Activated naive CD4-positive, alpha-beta T cell treated with anti-CD3 and anti-CD28 coated beads, Interleukin-2, amount 50 U/mL, for 72 hours (primary cell): ENCODE results near the gene TPRG1L. TPM values are rescaled to one million over a fixed set of nuclear protein-coding genes. Genes with fewer than 3 reads are reported as not detected.

Experiments used
- ATAC-seq, 2 donors: fragments of 150-1000 bp; cut with Tn5 transposase; 2 replicates each; pipeline ENCODE4 v1.10.0; 2021; ENCODE audit warnings: mild to moderate bottlenecking in 2 of 2, moderate library complexity in 2 of 2
- DNase-seq, 2 donors: peaks; one replicate each; pipeline ENCODE4 v3.0.0; 2021 to 2022; ENCODE audit warnings: low spot score in 2 of 2
- H3K27ac Mint-ChIP-seq, 2 donors: one replicate each; pipeline ENCODE4 v1.8.0; 2022; ENCODE audit warnings: mild to moderate bottlenecking in 2 of 2, mixed read lengths in 2 of 2
- H3K36me3 Mint-ChIP-seq, 2 donors: one replicate each; pipeline ENCODE4 v1.8.0; 2022; ENCODE audit warnings: mixed read lengths in 2 of 2
- H3K9me3 Mint-ChIP-seq, 2 donors: one replicate each; pipeline ENCODE4 v1.8.0; 2022; ENCODE audit warnings: mixed read lengths in 2 of 2
- total RNA-seq, 2 donors: library from RNA; stranded (reverse); gene quantifications; one replicate each; pipeline ENCODE4 v1.2.3, GENCODE V29; 2022

Gene TPRG1L
- total RNA-seq, 2 donors from 2014 or later: 6.0 to 10.0 TPM

- no peak overlapping the region for H3K27ac Mint-ChIP-seq
- H3K36me3 Mint-ChIP-seq: no peaks in the 10 kb centered on the region
- H3K9me3 Mint-ChIP-seq: no peaks in the 10 kb centered on the region
- no peak for DNase-seq
- ATAC-seq: no peak
These were observed 34.3 kb downstream of the TPRG1L start for GRCh38 chr1:3659093-3659492.

GRCh38 chr1:3660704-3661103 lies 35.9 kb downstream of the TPRG1L start:
- Mint-ChIP-seq H3K27ac (no peak overlapping the region), H3K36me3 (no peaks in the 10 kb centered on the region), H3K9me3 (no peaks in the 10 kb centered on the region)
- ATAC-seq (peak in 1 of 2 donors; percentile 28), DNase-seq (no peak)

- DNase-seq (no peak), ATAC-seq (no peak)
- Mint-ChIP-seq H3K36me3 (no peaks in the 10 kb centered on the region), H3K27ac (no peak overlapping the region), H3K9me3 (no peaks in the 10 kb centered on the region)
These were observed 36.8 kb downstream of the TPRG1L start for GRCh38 chr1:3661631-3662030.

- Mint-ChIP-seq H3K9me3 (no peaks in the 10 kb centered on the region), H3K36me3 (no peaks in the 10 kb centered on the region), H3K27ac (no peak overlapping the region)
- ATAC-seq (no peak), DNase-seq (no peak)
These were observed 37.4 kb downstream of the TPRG1L start for GRCh38 chr1:3662080-3662671.

GRCh38 chr1:3663999-3664699 lies 39.3 kb downstream of the TPRG1L start:
- Mint-ChIP-seq H3K36me3 (no peaks in the 10 kb centered on the region), H3K27ac (no peak overlapping the region), H3K9me3 (no peaks in the 10 kb centered on the region)
- ATAC-seq (no peak), DNase-seq (no peak)

- Mint-ChIP-seq H3K36me3 (no peaks in the 10 kb centered on the region), H3K9me3 (no peaks in the 10 kb centered on the region), H3K27ac (no peak overlapping the region)
- no peak for DNase-seq
- ATAC-seq: no peak
These were observed 40.0 kb downstream of the TPRG1L start for GRCh38 chr1:3664700-3665375.

- Mint-ChIP-seq H3K9me3 (no peaks in the 10 kb centered on the region), H3K36me3 (no peaks in the 10 kb centered on the region), H3K27ac (no peak overlapping the region)
- ATAC-seq (no peak), DNase-seq (no peak)
These were observed 43.3 kb downstream of the TPRG1L start for GRCh38 chr1:3668148-3668547.

GRCh38 chr1:3668585-3669300 lies 43.9 kb downstream of the TPRG1L start:
- no peak for DNase-seq
- Mint-ChIP-seq H3K27ac (no peak overlapping the region), H3K36me3 (no peaks in the 10 kb centered on the region), H3K9me3 (no peaks in the 10 kb centered on the region)
- ATAC-seq: no peak

GRCh38 chr1:3669421-3669821 lies 44.6 kb downstream of the TPRG1L start:
- DNase-seq (no peak), ATAC-seq (no peak)
- Mint-ChIP-seq H3K36me3 (no peaks in the 10 kb centered on the region), H3K9me3 (no peaks in the 10 kb centered on the region), H3K27ac (no peak overlapping the region)

GRCh38 chr1:3669971-3670431 lies 45.2 kb downstream of the TPRG1L start:
- no peaks in the 10 kb centered on the region for H3K9me3 Mint-ChIP-seq
- H3K36me3 Mint-ChIP-seq: no peaks in the 10 kb centered on the region
- ATAC-seq (no peak), DNase-seq (no peak)
- no peak overlapping the region for H3K27ac Mint-ChIP-seq

GRCh38 chr1:3670823-3671265 lies 46.0 kb downstream of the TPRG1L start:
- Mint-ChIP-seq H3K9me3 (no peaks in the 10 kb centered on the region), H3K27ac (no peak overlapping the region)
- DNase-seq: no peak

GRCh38 chr1:3671371-3672180 lies 46.8 kb downstream of the TPRG1L start:
- no peak for ATAC-seq
- Mint-ChIP-seq H3K36me3 (no peaks in the 10 kb centered on the region), H3K9me3 (no peaks in the 10 kb centered on the region)

More at GRCh38 chr1:3670823-3671265, 46.0 kb downstream of the TPRG1L start:
- ATAC-seq: no peak
- no peaks in the 10 kb centered on the region for H3K36me3 Mint-ChIP-seq

GRCh38 chr1:3672231-3672970 lies 47.6 kb downstream of the TPRG1L start:
- ATAC-seq (no peak), DNase-seq (no peak)
- Mint-ChIP-seq H3K27ac (no peak overlapping the region), H3K36me3 (no peaks in the 10 kb centered on the region), H3K9me3 (no peaks in the 10 kb centered on the region)

More at GRCh38 chr1:3671371-3672180, 46.8 kb downstream of the TPRG1L start:
- DNase-seq: no peak
- H3K27ac Mint-ChIP-seq: peak overlapping the region in 1 of 2 donors; percentile 14

GRCh38 chr1:3672971-3673361 lies 48.2 kb downstream of the TPRG1L start:
- H3K27ac Mint-ChIP-seq: no peak overlapping the region
- no peaks in the 10 kb centered on the region for H3K36me3 Mint-ChIP-seq
- DNase-seq (no peak), ATAC-seq (no peak)
- no peaks in the 10 kb centered on the region for H3K9me3 Mint-ChIP-seq

- Mint-ChIP-seq H3K9me3 (no peaks in the 10 kb centered on the region), H3K36me3 (no peaks in the 10 kb centered on the region), H3K27ac (no peak overlapping the region)
- DNase-seq (no peak), ATAC-seq (no peak)
These were observed 48.7 kb downstream of the TPRG1L start for GRCh38 chr1:3673381-3674099.
